K562 (cell line): ENCODE measurements around the gene RNU6-9. TPM values are rescaled to one million over a fixed set of nuclear protein-coding genes. Genes with fewer than 3 reads are reported as not detected.

Experiments
- CBX2 ChIP-seq: fragments of 200-600 bp; sonication (generic); IDR thresholded peaks from one replicate; pipeline ENCODE4 v1.6.1; 2012; ENCODE audit warnings: mild to moderate bottlenecking, low read length, inconsistent platforms; ENCODE audit not compliant: insufficient read depth, poor library complexity, severe bottlenecking
- CCAR2 ChIP-seq: fragments of 200-400 bp; formaldehyde crosslinking; IDR thresholded peaks from 2 replicates; pipeline ENCODE4 v1.6.1; 2017; ENCODE audit warnings: mild to moderate bottlenecking, low read depth, low read length
- CCNT2 ChIP-seq: IDR thresholded peaks from 2 replicates; pipeline ENCODE4 v1.6.1; 2011; ENCODE audit warnings: borderline replicate concordance, low read depth, mild to moderate bottlenecking, moderate library complexity, mixed read lengths, low read length; ENCODE audit not compliant: insufficient read length; ENCODE audit errors: extremely low read depth
- DPF2 ChIP-seq: fragments of 450-650 bp; IDR thresholded peaks from 2 replicates; pipeline ENCODE4 v1.6.1; 2016
- EGR1 ChIP-seq: fragments of 450-650 bp; conservative IDR thresholded peaks from 2 replicates; pipeline ENCODE4 v1.6.1; 2017; ENCODE audit warnings: mild to moderate bottlenecking
- HDAC1 ChIP-seq, 2 experiments: fragments of 450-650 bp; IDR thresholded peaks; 2 replicates each; pipeline ENCODE4 v1.6.1; 2016 to 2017; ENCODE audit warnings: inconsistent platforms in 1 of 2, mild to moderate bottlenecking in 1 of 2, moderate library complexity in 1 of 2
- HDAC3 ChIP-seq: fragments of 450-650 bp; IDR thresholded peaks from 2 replicates; pipeline ENCODE4 v1.6.1; 2018; ENCODE audit warnings: borderline replicate concordance, mild to moderate bottlenecking, moderate library complexity; ENCODE audit not compliant: partially characterized antibody
- MAFF ChIP-seq: IDR thresholded peaks from 2 replicates; pipeline ENCODE4 v1.6.1; 2012; ENCODE audit warnings: low read length, improper control_type of control experiment
- MAZ ChIP-seq, 2 experiments: fragments of 450-650 bp in 1 of 2; sonication (generic) in 1 of 2; formaldehyde crosslinking; IDR thresholded peaks in 1 of 2; conservative IDR thresholded peaks in 1 of 2; 2 replicates each; pipeline versions ENCODE4 v1.4.0 to v1.5.0; 2020; ENCODE audit warnings: mild to moderate bottlenecking in 1 of 2, missing genetic modification reagents in 1 of 2
- RHOXF2B ChIP-seq: fragments of 250-450 bp; sonication (Bioruptor Pico); conservative IDR thresholded peaks from 2 replicates; pipeline ENCODE4 v1.5.1; 2021
- ZEB2 ChIP-seq: fragments of 450-650 bp; IDR thresholded peaks from 2 replicates; pipeline ENCODE4 v1.6.1; 2016
- polyA plus RNA-seq, 8 experiments: library from polyadenylated mRNA; depleted of rRNA in 4 of 8; stranded (reverse) in 5 of 8; unstranded in 3 of 8; fragments of >200 nt; fragmentation: Nextera tagmentation in 2 of 8; fragmentation: Illumina TruSeq in 1 of 8; extraction: Ambion mirVana in 2 of 8; extraction: Trizol in 1 of 8; gene quantifications; 2 replicates each; pipeline versions ENCODE4 v1.2.1 to v1.2.3, GENCODE V29; 2011 to 2014; ENCODE audit warnings: inconsistent platforms in 1 of 8, missing spikeins in 1 of 8
- total RNA-seq, 7 experiments: library from RNA; depleted of rRNA in 6 of 7; stranded (reverse); fragments of >200 nt in 6 of 7; fragmentation: Illumina TruSeq in 2 of 7; extraction: Trizol in 2 of 7; gene quantifications; 2 replicates each; pipeline versions ENCODE4 v1.2.1 to v1.2.3, GENCODE V29; 2011 to 2021; ENCODE audit warnings: low replicate concordance in 1 of 7
- TF ChIP-seq, protein P1 (sequence below): conservative IDR thresholded peaks from 2 replicates; pipeline ENCODE4 v1.6.1; 2011; ENCODE audit warnings: low read depth, mild to moderate bottlenecking, low read length; ENCODE audit not compliant: control insufficient read depth
- TF ChIP-seq, protein P2 (sequence below): fragments of 250-450 bp; sonication (Bioruptor Pico); IDR thresholded peaks from 2 replicates; pipeline ENCODE4 v1.4.0; 2020
- TF ChIP-seq, protein P3 (sequence below): IDR thresholded peaks from 2 replicates; pipeline ENCODE4 v1.6.1; 2014; ENCODE audit warnings: antibody characterized with exemption
- TF ChIP-seq, protein P4 (sequence below): fragments of 200-800 bp; sonication (Bioruptor generic); IDR thresholded peaks from 2 replicates; pipeline ENCODE4 v1.6.1; 2016; ENCODE audit warnings: missing genetic modification characterization, missing compliant biosample characterization
- TF ChIP-seq, protein P5 (sequence below): sonication (generic); formaldehyde crosslinking; IDR thresholded peaks from 2 replicates; pipeline ENCODE4 v1.8.1; 2023; ENCODE audit warnings: mild to moderate bottlenecking, missing genetic modification reagents
- TF ChIP-seq, protein P6 (sequence below): fragments of 250-450 bp; sonication (Bioruptor Pico); IDR thresholded peaks from 2 replicates; pipeline ENCODE4 v1.9.0; 2021; ENCODE audit warnings: mild to moderate bottlenecking

The RNU6-9 gene
- total and polyA plus RNA-seq, 9 of the 15 experiments (the other 6 are each of a cell fraction or from before 2014, with no cell fraction given) = not detected

DNA sequence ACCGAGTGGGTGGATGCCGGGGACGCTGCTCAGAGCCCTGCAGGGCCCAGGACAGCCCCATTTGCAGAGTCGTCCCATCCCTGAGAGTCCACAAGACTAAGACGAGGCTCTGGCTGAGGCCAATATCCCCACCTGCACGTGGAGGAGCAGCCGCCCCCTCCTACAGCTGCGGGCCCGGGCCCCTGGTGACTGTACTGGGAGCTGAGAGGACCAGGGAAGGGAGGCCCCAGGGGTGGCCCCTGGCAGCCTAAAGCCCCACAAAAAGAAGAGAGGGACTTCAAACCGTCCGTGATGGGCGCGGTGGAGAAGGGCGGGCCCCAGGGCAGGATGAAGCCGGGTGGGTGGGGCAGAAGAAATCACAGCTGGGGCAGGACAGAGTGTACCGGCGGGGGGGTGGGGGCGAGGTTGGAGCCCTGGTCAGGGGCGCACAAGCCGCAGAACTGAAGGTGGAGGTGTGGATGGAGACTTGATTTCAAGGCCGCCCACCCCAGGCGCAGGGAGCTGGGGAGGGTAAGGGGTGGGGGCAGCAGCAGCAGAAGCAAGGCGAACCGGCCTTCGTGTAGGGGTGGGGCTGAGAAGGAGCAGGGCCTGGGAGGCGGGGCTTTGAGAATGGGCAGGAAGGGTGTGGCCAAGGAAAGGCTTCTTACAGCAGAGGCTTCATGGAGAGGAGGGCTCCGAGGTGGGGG is 20.9 kb upstream of the RNU6-9 start (continued):
- TF ChIP-seq MAZ (CRISPR knock-in tag; conservative IDR thresholded peaks at IDR 0.05 in 1 of 2, IDR thresholded peaks at IDR 0.05 in 1 of 2) = peak in 1 of 2 experiments; percentile 70; a peak in 2 of 4 replicates
- no peak for TF ChIP-seq HDAC3
- TF ChIP-seq RHOXF2B (CRISPR knock-in tag) = no peak
- TF ChIP-seq, protein P1, sequence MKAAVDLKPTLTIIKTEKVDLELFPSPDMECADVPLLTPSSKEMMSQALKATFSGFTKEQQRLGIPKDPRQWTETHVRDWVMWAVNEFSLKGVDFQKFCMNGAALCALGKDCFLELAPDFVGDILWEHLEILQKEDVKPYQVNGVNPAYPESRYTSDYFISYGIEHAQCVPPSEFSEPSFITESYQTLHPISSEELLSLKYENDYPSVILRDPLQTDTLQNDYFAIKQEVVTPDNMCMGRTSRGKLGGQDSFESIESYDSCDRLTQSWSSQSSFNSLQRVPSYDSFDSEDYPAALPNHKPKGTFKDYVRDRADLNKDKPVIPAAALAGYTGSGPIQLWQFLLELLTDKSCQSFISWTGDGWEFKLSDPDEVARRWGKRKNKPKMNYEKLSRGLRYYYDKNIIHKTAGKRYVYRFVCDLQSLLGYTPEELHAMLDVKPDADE = no peak
- no peak for TF ChIP-seq ZEB2
- TF ChIP-seq, protein P2, sequence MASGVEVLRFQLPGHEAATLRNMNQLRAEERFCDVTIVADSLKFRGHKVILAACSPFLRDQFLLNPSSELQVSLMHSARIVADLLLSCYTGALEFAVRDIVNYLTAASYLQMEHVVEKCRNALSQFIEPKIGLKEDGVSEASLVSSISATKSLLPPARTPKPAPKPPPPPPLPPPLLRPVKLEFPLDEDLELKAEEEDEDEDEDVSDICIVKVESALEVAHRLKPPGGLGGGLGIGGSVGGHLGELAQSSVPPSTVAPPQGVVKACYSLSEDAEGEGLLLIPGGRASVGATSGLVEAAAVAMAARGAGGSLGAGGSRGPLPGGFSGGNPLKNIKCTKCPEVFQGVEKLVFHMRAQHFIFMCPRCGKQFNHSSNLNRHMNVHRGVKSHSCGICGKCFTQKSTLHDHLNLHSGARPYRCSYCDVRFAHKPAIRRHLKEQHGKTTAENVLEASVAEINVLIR (CRISPR knock-in tag) = no peak
- TF ChIP-seq, protein P3, sequence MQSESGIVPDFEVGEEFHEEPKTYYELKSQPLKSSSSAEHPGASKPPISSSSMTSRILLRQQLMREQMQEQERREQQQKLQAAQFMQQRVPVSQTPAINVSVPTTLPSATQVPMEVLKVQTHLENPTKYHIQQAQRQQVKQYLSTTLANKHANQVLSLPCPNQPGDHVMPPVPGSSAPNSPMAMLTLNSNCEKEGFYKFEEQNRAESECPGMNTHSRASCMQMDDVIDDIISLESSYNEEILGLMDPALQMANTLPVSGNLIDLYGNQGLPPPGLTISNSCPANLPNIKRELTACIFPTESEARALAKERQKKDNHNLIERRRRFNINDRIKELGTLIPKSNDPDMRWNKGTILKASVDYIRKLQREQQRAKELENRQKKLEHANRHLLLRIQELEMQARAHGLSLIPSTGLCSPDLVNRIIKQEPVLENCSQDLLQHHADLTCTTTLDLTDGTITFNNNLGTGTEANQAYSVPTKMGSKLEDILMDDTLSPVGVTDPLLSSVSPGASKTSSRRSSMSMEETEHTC = no peak
- TF ChIP-seq, protein P4, sequence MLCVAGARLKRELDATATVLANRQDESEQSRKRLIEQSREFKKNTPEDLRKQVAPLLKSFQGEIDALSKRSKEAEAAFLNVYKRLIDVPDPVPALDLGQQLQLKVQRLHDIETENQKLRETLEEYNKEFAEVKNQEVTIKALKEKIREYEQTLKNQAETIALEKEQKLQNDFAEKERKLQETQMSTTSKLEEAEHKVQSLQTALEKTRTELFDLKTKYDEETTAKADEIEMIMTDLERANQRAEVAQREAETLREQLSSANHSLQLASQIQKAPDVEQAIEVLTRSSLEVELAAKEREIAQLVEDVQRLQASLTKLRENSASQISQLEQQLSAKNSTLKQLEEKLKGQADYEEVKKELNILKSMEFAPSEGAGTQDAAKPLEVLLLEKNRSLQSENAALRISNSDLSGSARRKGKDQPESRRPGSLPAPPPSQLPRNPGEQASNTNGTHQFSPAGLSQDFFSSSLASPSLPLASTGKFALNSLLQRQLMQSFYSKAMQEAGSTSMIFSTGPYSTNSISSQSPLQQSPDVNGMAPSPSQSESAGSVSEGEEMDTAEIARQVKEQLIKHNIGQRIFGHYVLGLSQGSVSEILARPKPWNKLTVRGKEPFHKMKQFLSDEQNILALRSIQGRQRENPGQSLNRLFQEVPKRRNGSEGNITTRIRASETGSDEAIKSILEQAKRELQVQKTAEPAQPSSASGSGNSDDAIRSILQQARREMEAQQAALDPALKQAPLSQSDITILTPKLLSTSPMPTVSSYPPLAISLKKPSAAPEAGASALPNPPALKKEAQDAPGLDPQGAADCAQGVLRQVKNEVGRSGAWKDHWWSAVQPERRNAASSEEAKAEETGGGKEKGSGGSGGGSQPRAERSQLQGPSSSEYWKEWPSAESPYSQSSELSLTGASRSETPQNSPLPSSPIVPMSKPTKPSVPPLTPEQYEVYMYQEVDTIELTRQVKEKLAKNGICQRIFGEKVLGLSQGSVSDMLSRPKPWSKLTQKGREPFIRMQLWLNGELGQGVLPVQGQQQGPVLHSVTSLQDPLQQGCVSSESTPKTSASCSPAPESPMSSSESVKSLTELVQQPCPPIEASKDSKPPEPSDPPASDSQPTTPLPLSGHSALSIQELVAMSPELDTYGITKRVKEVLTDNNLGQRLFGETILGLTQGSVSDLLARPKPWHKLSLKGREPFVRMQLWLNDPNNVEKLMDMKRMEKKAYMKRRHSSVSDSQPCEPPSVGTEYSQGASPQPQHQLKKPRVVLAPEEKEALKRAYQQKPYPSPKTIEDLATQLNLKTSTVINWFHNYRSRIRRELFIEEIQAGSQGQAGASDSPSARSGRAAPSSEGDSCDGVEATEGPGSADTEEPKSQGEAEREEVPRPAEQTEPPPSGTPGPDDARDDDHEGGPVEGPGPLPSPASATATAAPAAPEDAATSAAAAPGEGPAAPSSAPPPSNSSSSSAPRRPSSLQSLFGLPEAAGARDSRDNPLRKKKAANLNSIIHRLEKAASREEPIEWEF (CRISPR knock-in tag) = no peak
- no peak for TF ChIP-seq CCAR2
- TF ChIP-seq EGR1 = peak; percentile 13; the same call in 1 of the 2 replicates
- TF ChIP-seq, protein P5, sequence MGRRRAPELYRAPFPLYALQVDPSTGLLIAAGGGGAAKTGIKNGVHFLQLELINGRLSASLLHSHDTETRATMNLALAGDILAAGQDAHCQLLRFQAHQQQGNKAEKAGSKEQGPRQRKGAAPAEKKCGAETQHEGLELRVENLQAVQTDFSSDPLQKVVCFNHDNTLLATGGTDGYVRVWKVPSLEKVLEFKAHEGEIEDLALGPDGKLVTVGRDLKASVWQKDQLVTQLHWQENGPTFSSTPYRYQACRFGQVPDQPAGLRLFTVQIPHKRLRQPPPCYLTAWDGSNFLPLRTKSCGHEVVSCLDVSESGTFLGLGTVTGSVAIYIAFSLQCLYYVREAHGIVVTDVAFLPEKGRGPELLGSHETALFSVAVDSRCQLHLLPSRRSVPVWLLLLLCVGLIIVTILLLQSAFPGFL = no peak
- TF ChIP-seq, protein P6, sequence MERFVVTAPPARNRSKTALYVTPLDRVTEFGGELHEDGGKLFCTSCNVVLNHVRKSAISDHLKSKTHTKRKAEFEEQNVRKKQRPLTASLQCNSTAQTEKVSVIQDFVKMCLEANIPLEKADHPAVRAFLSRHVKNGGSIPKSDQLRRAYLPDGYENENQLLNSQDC (CRISPR knock-in tag) = no peak
- peak; percentile 14 for TF ChIP-seq CCNT2
- TF ChIP-seq MAFF = no peak
- no peak for TF ChIP-seq CBX2
- 0 out of 2 replicates have a peak, but pooled peaks have one; percentile 11 for TF ChIP-seq DPF2
- 0 out of 4 replicates have a peak, but pooled peaks of 1 of the 2 experiments have one; percentile 53 for TF ChIP-seq HDAC1 (IDR thresholded peaks at IDR 0.05)
